A549 (cell line): ENCODE measurements around the gene MYEOV. TPM values are rescaled to one million over a fixed set of nuclear protein-coding genes. Genes with fewer than 3 reads are reported as not detected.

Source experiments
- ATAC-seq, 2 experiments: fragments of 200-7000 bp in 1 of 2; fragments of >200 bp in 1 of 2; cut with Nextera tagmentation in 1 of 2; cut with Tn5 transposase in 1 of 2; 3 replicates each; pipeline versions ENCODE4 v1.8.0 to v1.9.1; 2018 to 2020; ENCODE audit warnings: mild to moderate bottlenecking in 1 of 2, moderate library complexity in 1 of 2
- CTCF ChIA-PET: fragments of 300-600 bp; sonication (Branson Sonifier 250); formaldehyde crosslinking; extraction: SDS; loops from one replicate; lab custom pipeline; 2021; ENCODE audit warnings: antibody characterized with exemption, inconsistent platforms; lab: Yijun Ruan, JAX
- POLR2A ChIA-PET: fragments of 350-600 bp; formaldehyde crosslinking; extraction: SDS; loops from one replicate; lab custom pipeline; 2021; ENCODE audit warnings: antibody characterized with exemption, inconsistent platforms; lab: Yijun Ruan, JAX
- DNase-seq, 2 experiments: peaks; one replicate each; pipeline versions ENCODE4 v3.0.0 to v3.0.0-alpha.2; 2011 to 2016; ENCODE audit warnings: low read depth in 1 of 2, low spot score in 1 of 2
- FAIRE-seq: peaks from 2 replicates; lab custom pipeline; 2011; peaks lifted over from hg19 to GRCh38; lab: Jason Lieb, UNC
- H3K27ac ChIP-seq, 2 experiments: fragments of >200 bp; sonication (Bioruptor Twin); formaldehyde crosslinking; 3 replicates each; pipeline ENCODE4 v1.5.1; 2016 to 2017
- H3K4me1 ChIP-seq: fragments of >200 bp; sonication (Bioruptor Twin); formaldehyde crosslinking; 3 replicates; pipeline ENCODE4 v1.6.1; 2016
- H3K4me2 ChIP-seq: fragments of >200 bp; sonication (Bioruptor Twin); formaldehyde crosslinking; 3 replicates; pipeline ENCODE4 v1.6.1; 2016
- H3K4me3 ChIP-seq: fragments of >200 bp; sonication (Bioruptor Twin); formaldehyde crosslinking; 3 replicates; pipeline ENCODE4 v1.5.1; 2016
- H3K9me3 ChIP-seq: fragments of >200 bp; sonication (Bioruptor Twin); formaldehyde crosslinking; 3 replicates; pipeline ENCODE4 v1.6.1; 2016
- BHLHE40 ChIP-seq: IDR thresholded peaks from 2 replicates; pipeline ENCODE4 v1.6.1; 2012; ENCODE audit warnings: low read depth, low read length, inconsistent platforms
- CBX8 ChIP-seq: fragments of 200-600 bp; sonication (generic); IDR thresholded peaks from 2 replicates; pipeline ENCODE4 v1.6.1; 2016
- EHF ChIP-seq: fragments of 250-450 bp; sonication (Bioruptor Pico); IDR thresholded peaks from 2 replicates; pipeline ENCODE4 v1.5.0; 2020; ENCODE audit warnings: mild to moderate bottlenecking
- EHMT2 ChIP-seq: fragments of 200-600 bp; sonication (generic); IDR thresholded peaks from 2 replicates; pipeline ENCODE4 v1.6.1; 2016; ENCODE audit warnings: antibody characterized with exemption, low read depth, mild to moderate bottlenecking, moderate library complexity
- ESRRA ChIP-seq: fragments of 150-350 bp; IDR thresholded peaks from 2 replicates; pipeline ENCODE4 v1.6.1; 2014; ENCODE audit warnings: mild to moderate bottlenecking, low read length, borderline replicate concordance
- FOSL2 ChIP-seq, 2 experiments: fragments of 450-650 bp in 1 of 2; fragments of >200 bp in 1 of 2; sonication (Bioruptor Twin) in 1 of 2; formaldehyde crosslinking; IDR thresholded peaks; 2 replicates each; pipeline versions ENCODE4 v1.5.0 to v1.6.1; 2016 to 2020; ENCODE audit warnings: mild to moderate bottlenecking in 1 of 2, moderate library complexity in 1 of 2
- HOXA7 ChIP-seq: fragments of 250-450 bp; sonication (Bioruptor Pico); IDR thresholded peaks from 2 replicates; pipeline ENCODE4 v1.5.0; 2020; ENCODE audit warnings: mild to moderate bottlenecking, moderate library complexity
- HOXB13 ChIP-seq: fragments of 250-450 bp; sonication (Bioruptor Pico); IDR thresholded peaks from 2 replicates; pipeline ENCODE4 v1.5.0; 2020; ENCODE audit warnings: low read depth, mild to moderate bottlenecking, moderate library complexity
- JUN ChIP-seq, 2 experiments: fragments of >200 bp; sonication (Bioruptor Twin); formaldehyde crosslinking; IDR thresholded peaks; 2 replicates in 1 of 2; 3 replicates in 1 of 2; pipeline ENCODE4 v1.6.1; 2016 to 2017
- JUNB ChIP-seq: fragments of >200 bp; sonication (Bioruptor Twin); formaldehyde crosslinking; IDR thresholded peaks from 2 replicates; pipeline ENCODE4 v1.6.1; 2016
- MAFK ChIP-seq: fragments of 450-650 bp; IDR thresholded peaks from 2 replicates; pipeline ENCODE4 v1.6.1; 2014; ENCODE audit not compliant: partially characterized antibody
- NR3C1 ChIP-seq: fragments of >200 bp; sonication (Bioruptor Twin); formaldehyde crosslinking; IDR thresholded peaks from 3 replicates; pipeline ENCODE4 v1.6.1; 2017
- POLR2AphosphoS2 ChIP-seq: conservative IDR thresholded peaks from 2 replicates; pipeline ENCODE4 v1.6.1; 2012; ENCODE audit warnings: low read length, improper control_type of control experiment, inconsistent platforms
- RCOR1 ChIP-seq: fragments of 150-350 bp; IDR thresholded peaks from 2 replicates; pipeline ENCODE4 v1.6.1; 2014; ENCODE audit warnings: antibody characterized with exemption, low read length, low read depth
- SREBF2 ChIP-seq: fragments of 450-650 bp; IDR thresholded peaks from 2 replicates; pipeline ENCODE4 v1.6.1; 2014; ENCODE audit warnings: mild to moderate bottlenecking, moderate library complexity
- TFCP2L1 ChIP-seq: fragments of 250-450 bp; sonication (Bioruptor Pico); IDR thresholded peaks from 2 replicates; pipeline ENCODE4 v1.5.0; 2021; ENCODE audit warnings: mild to moderate bottlenecking
- ZC3H11A ChIP-seq: fragments of 450-650 bp; IDR thresholded peaks from 2 replicates; pipeline ENCODE4 v1.6.1; 2014; ENCODE audit warnings: antibody characterized with exemption, mild to moderate bottlenecking
- ZFP36 ChIP-seq: fragments of 450-650 bp; IDR thresholded peaks from 2 replicates; pipeline ENCODE4 v1.6.1; 2014; ENCODE audit warnings: borderline replicate concordance; ENCODE audit not compliant: partially characterized antibody
- WGBS: methylation state at CpG from one replicate; pipeline ENCODE4 v1.1.6; 2017; ENCODE audit errors: missing lambda C conversion rate; 5-methylcytosine and 5-hydroxymethylcytosine counted together
- polyA plus RNA-seq, 4 experiments: library from polyadenylated mRNA; depleted of rRNA in 3 of 4; stranded (reverse); fragments of >200 nt; fragmentation: RNase III in 1 of 4; extraction: RNeasy Plus Mini Kit Qiagen cat#74134 plus additional on column Dnase treatment in 1 of 4; gene quantifications; 2 replicates in 3 of 4; 3 replicates in 1 of 4; pipeline ENCODE4 v1.2.3, GENCODE V29; 2011 to 2017
- TF ChIP-seq, protein P1 (sequence below): fragments of 200-600 bp; sonication (generic); IDR thresholded peaks from 2 replicates; pipeline ENCODE4 v1.6.1; 2016; ENCODE audit warnings: antibody characterized with exemption, mild to moderate bottlenecking, moderate library complexity
- TF ChIP-seq, protein P2 (sequence below): IDR thresholded peaks from 2 replicates; pipeline ENCODE4 v1.6.1; 2012; ENCODE audit warnings: low read depth, borderline replicate concordance
- TF ChIP-seq, protein P3 (sequence below): IDR thresholded peaks from 2 replicates; pipeline ENCODE4 v1.6.1; 2012
- TF ChIP-seq, protein P4 (sequence below): fragments of 450-650 bp; IDR thresholded peaks from 2 replicates; pipeline ENCODE4 v1.6.1; 2014; ENCODE audit warnings: antibody characterized with exemption
- TF ChIP-seq, protein P5 (sequence below): fragments of >200 bp; sonication (Bioruptor Twin); formaldehyde crosslinking; IDR thresholded peaks from 2 replicates; pipeline ENCODE4 v1.6.1; 2016

MYEOV gene
- polyA plus RNA-seq, 2 of the 4 experiments (the other 2 are of a cell fraction): 92.3 to 102 TPM

DNA sequence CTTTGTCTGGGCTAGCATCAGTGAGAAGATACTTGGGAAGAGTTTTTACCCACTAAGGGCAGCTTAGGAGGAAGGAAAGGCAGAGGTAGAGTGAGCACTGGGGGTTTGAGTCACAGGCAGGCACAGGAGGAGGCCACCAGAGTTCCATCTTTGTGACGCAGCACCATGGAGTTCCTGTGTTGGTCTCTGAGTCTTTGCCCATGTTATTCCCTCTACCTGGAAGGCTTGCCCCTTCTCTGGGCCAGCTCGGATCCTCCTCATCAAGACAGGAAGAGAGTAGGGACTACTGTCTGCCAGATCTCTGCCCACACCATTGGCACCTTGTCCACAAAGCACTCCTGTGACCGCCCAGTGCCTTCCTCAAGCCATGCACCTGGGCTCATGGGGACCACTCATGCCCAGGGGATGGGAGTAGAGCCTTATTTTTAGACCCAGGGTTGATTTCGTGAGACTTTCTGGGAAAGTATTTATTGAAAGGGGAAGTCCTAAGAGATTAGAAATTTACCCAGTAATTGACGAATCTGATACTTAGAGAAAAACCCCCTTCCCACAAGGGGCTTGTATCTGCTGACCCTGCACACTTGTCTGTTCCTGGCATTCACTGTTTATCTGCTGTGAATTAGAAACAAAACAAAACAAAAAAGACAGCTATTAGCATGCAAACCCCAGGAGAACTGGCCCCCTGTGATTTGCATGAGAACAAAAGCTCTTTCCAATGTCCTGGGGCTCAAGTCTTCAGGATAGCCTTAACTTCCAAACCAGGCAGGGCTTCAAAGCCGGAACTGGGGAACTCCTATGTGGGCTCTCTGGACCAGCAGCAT is 35.9 kb upstream of the MYEOV start (continued):
- TF ChIP-seq JUN (IDR thresholded peaks at IDR 0.05) (no peak), HOXB13 (CRISPR knock-in tag) (no peak)

DNA sequence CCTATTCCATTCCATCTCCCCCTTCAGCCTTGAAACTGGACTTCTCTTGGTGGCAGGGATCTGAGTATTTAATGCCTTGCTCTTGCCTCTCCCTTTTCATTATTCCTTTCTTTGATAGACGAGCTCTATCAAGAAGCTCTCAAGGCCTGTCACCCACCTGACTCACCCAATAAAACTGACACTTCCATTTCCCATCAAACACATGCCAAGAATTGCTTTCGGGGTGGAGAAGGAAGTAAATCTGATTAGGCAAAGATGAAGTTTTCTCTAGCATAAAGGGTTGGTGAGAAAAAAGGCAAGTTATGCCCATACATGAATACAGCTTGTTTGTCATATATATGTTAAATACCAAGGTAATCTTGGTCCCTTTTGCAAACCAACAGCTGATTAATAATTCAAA is 34.9 kb upstream of the MYEOV start:
- peak in 1 of 2 experiments; percentile 24 for DNase-seq
- H3K27ac ChIP-seq: no peak overlapping the region
- POLR2A ChIA-PET: no interaction called here
- no peak overlapping the region for H3K4me2 ChIP-seq
- ATAC-seq: no peak
- no peak for FAIRE-seq
- peaks cover 8% of the 10 kb centered on the region; the same call in 2 of the 3 replicates for H3K9me3 ChIP-seq
- H3K4me1 ChIP-seq: no peaks in the 10 kb centered on the region
- TF ChIP-seq, protein P1, sequence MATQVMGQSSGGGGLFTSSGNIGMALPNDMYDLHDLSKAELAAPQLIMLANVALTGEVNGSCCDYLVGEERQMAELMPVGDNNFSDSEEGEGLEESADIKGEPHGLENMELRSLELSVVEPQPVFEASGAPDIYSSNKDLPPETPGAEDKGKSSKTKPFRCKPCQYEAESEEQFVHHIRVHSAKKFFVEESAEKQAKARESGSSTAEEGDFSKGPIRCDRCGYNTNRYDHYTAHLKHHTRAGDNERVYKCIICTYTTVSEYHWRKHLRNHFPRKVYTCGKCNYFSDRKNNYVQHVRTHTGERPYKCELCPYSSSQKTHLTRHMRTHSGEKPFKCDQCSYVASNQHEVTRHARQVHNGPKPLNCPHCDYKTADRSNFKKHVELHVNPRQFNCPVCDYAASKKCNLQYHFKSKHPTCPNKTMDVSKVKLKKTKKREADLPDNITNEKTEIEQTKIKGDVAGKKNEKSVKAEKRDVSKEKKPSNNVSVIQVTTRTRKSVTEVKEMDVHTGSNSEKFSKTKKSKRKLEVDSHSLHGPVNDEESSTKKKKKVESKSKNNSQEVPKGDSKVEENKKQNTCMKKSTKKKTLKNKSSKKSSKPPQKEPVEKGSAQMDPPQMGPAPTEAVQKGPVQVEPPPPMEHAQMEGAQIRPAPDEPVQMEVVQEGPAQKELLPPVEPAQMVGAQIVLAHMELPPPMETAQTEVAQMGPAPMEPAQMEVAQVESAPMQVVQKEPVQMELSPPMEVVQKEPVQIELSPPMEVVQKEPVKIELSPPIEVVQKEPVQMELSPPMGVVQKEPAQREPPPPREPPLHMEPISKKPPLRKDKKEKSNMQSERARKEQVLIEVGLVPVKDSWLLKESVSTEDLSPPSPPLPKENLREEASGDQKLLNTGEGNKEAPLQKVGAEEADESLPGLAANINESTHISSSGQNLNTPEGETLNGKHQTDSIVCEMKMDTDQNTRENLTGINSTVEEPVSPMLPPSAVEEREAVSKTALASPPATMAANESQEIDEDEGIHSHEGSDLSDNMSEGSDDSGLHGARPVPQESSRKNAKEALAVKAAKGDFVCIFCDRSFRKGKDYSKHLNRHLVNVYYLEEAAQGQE: no peak
- no peak for TF ChIP-seq POLR2AphosphoS2
- TF ChIP-seq, protein P2, sequence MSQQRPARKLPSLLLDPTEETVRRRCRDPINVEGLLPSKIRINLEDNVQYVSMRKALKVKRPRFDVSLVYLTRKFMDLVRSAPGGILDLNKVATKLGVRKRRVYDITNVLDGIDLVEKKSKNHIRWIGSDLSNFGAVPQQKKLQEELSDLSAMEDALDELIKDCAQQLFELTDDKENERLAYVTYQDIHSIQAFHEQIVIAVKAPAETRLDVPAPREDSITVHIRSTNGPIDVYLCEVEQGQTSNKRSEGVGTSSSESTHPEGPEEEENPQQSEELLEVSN: no peak
- no peak for TF ChIP-seq NR3C1
- 23% methylated on average over 2 of the region's 2 CpGs for WGBS
- CTCF ChIA-PET: interaction anchor here (0.9 kb wide), 1 partner anchor 12 kb away, joined by 3 read pairs; no protein-coding TSS in a partner anchor
- no peak overlapping the region for H3K4me3 ChIP-seq

DNA sequence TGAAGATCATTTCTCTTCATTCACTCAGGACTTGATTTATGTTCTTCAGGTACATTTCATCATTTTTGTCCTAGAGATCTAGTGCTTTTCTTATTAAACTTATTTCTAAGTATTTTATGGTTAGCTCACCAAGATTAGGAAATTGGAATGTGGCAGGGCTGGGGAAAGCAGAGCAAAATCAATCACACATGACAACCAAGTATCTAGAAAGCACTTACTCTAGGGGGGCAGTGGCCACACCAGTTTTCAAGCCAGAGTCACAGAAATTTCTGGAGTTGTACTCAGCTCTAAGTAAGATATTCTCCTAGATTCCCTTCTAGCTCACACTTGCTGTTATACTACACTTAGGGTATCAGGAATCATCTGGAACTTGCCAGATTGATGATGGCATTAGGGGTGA is 33.3 kb upstream of the MYEOV start:
- ATAC-seq: no peak
- no peaks in the 10 kb centered on the region; the same call in 2 of the 3 replicates for H3K9me3 ChIP-seq
- no peak for FAIRE-seq
- ChIA-PET POLR2A (no interaction called here), CTCF (no interaction called here)
- DNase-seq: no peak
- H3K4me2 ChIP-seq: no peak overlapping the region
- no peak overlapping the region for H3K27ac ChIP-seq
- TF ChIP-seq BHLHE40 (no peak), ESRRA (no peak), EHF (no peak), MAFK (no peak)
- H3K4me1 ChIP-seq: no peaks in the 10 kb centered on the region
- H3K4me3 ChIP-seq: no peak overlapping the region

DNA sequence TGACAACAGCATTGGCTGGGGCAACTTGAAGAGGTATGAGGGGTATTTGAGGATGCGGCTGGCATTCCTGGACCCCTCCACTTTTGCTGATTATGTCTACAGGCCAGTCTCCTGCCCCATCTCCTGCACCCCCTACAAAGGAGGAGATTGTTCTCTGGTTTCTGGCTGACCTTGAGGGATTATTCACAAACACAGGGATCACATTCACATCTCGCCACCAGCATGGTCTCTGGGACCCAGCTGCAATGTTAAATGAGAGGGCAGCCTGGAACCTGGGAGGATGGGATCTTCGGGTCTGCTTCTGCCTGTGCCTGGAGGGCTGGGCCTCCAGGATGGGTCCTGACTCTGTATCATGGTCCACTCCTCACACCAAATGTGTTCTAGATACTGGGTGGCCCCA is 32.8 kb upstream of the MYEOV start:
- H3K27ac ChIP-seq: no peak overlapping the region
- no peak for DNase-seq
- no peaks in the 10 kb centered on the region for H3K4me1 ChIP-seq
- ChIA-PET CTCF (no interaction called here), POLR2A (no interaction called here)
- no peaks in the 10 kb centered on the region for H3K9me3 ChIP-seq
- H3K4me2 ChIP-seq: no peak overlapping the region
- no peak overlapping the region for H3K4me3 ChIP-seq
- no peak for FAIRE-seq
- ATAC-seq: no peak
- TF ChIP-seq EHF: no peak
- no peak for TF ChIP-seq EHMT2
- no peak for TF ChIP-seq ZFP36
- TF ChIP-seq TFCP2L1 (CRISPR knock-in tag): no peak
- TF ChIP-seq RCOR1: no peak
- TF ChIP-seq HOXA7 (CRISPR knock-in tag): no peak
- TF ChIP-seq, protein P3, sequence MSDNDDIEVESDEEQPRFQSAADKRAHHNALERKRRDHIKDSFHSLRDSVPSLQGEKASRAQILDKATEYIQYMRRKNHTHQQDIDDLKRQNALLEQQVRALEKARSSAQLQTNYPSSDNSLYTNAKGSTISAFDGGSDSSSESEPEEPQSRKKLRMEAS: no peak
- TF ChIP-seq CBX8: no peak
- TF ChIP-seq, protein P4, sequence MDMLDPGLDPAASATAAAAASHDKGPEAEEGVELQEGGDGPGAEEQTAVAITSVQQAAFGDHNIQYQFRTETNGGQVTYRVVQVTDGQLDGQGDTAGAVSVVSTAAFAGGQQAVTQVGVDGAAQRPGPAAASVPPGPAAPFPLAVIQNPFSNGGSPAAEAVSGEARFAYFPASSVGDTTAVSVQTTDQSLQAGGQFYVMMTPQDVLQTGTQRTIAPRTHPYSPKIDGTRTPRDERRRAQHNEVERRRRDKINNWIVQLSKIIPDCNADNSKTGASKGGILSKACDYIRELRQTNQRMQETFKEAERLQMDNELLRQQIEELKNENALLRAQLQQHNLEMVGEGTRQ: no peak
- TF ChIP-seq FOSL2 (IDR thresholded peaks at IDR 0.05): no peak
- no peak for TF ChIP-seq FOSL2 (CRISPR knock-in tag; IDR thresholded peaks at IDR 0.05)
- TF ChIP-seq HOXB13 (CRISPR knock-in tag): no peak
- TF ChIP-seq, protein P5, sequence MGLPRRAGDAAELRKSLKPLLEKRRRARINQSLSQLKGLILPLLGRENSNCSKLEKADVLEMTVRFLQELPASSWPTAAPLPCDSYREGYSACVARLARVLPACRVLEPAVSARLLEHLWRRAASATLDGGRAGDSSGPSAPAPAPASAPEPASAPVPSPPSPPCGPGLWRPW: no peak
- TF ChIP-seq SREBF2: no peak
- TF ChIP-seq JUNB: no peak
- no peak for TF ChIP-seq ZC3H11A
- TF ChIP-seq, all 56 proteins: peak for 0
- 74% methylated on average over 3 of the region's 3 CpGs for WGBS
